ENCODE measurements around the gene FGFR3.
A peak's percentile ranks its signal among the peaks of the same experiment; 100 is the strongest.

The FGFR3 gene

DNA sequence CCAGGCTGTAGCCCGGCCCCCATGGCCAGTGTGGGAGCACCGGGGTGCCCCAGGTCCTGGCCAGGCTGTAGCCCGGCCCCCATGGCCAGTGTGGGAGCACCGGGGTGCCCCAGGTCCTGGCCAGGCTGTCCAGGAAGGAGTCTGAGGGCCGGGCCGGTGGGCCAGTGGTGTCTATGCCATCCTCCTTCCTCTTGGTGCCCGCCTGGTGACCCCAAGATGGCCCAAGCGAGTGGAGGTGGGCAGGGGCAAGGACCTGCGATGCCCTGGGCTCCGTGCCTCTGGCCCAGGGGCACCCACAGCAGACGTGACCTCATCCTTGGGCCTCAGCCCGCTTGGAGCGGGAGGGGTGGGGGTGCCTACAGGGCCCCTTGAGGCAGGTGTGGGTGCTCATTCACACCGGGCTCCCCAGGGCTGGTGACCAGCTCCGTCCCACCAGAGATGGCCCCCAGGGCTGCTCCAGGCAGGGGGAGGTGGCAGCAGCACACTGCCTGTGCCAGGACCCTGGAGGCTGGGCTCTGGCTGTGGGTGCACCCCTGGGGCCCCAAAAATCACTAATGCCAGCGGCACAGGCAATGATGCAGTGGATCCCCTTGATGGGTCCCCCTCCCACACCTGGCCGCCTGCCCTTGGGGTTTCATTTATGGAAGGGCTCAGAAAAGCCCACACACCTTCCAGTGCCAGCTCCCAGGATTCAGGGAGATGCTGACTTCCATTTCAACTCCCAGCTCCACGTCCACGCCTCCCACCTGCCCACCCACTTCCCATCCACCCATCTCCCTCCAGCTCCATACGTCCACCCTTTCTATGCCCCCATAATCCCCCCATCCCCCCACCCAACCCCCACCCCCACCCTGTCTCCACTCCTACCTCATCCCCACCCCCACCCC, 36.0 kb upstream of the FGFR3 start:
- DNase-seq (ENCODE audit: low spot score) = no peak

DNA sequence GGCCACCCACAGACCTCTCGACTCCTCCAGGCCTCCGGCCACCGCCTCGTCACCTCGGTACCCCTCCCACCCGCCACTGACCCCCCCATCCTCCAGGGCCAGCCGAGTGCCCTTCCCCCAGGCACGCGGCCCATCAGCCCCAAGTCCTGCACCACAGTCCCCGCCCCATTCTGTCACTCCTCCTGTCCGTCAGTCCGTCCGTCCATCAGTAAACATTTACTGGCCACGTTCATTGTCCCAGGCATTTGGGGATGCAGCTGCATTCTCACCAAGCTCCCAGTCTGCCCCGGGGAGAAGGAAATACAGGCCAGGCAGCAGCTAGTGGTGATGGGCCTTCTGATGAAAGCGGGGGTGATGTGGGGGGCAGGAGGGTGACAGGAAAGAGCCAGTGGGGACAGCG, 35.3 kb upstream of the FGFR3 start:
- DNase-seq (ENCODE audit: low spot score) = no peak

DNA sequence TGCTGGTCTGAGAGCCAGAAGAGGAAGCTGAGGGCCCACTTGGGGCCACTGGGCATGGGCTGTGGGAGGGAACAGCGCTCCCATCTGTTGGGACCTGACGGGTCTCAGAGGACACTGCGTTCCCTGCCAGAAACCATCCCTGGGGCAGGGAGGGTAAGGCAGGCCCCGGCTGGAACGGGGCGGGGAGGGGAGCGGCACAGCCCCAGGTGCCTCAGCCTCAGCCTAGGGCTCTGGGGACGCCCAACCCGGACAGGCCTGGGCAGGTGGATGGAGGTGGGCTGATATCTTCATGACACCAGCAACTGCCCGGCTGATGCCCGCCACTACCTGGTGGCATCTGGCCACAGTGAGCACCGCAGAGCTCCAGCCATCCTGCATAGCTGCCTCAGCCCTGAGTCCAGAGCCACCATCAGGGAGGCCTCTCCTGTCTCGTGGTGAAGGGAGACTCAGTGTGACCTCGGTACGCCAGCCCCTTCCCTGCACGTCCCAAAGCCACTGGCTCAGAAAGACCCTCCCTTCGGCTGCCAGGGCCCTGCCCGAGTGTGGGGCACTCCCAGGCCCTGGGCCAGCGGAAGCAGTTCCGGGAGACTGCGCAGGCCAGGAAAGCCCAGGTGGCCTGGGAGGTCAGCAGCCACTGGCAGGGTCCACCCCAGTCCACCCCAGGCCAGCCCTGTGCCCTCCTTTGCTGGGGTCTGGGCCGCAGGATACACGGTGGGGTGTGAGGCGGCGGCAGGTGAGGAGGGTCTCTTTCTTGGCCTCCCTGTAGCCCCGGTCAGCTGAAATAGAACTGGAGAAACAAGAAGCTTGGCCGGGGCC, 34.6 kb upstream of the FGFR3 start:
- no peak for DNase-seq (ENCODE audit: low spot score)

DNA sequence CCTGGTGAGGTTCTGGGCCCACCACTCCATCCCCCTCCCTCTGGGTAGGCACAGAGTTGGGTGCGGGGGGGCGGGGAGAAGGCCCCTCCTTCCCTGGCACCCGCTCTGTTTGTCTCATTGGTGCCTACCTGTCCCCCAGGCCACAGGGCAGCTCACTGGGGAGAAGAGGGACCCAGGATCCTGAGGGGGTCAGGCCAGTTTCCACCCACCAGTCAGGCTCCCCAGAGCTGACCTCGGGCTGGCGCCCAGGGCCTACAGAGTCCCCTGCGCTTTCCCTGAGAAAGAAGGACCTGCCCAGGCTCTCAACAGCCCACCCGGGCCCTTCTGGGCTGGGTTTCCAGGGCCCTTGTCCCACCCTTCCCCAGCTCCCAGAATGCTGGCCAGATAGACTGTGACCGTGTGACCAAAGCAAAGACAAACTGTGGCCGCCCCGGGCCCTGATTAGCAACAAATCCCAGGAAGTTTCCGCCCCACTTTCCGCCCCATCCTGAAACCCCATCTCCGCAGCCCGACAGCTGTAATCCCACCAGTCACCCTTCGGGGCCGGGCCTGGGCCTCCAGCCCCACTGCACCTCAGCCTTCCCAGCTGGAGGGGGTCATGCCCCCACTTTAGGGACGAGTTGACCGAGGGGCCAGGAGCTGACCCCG, 33.8 kb upstream of the FGFR3 start:
- DNase-seq (ENCODE audit: low spot score) = no peak

DNA sequence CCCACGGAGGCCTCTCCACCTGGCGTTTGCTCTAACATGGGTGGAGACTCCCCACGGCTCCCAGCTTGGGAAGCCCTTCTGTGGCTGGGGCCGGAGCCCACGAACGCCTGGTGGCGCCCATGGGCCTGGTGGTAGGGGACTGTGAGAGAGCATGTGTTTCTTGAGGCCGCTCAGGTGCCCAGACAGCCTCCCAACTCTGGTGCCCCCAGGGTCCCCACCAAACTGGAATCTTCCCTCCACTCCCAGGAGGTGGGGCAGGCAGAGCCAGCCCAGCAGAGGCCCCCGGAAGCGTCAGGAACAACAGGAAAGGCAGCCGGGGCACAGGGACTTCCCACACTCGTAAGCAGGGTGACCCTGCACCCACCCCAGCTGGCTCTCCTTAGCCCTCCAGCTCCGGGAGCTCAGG, 33.3 kb upstream of the FGFR3 start:
- DNase-seq (ENCODE audit: low spot score) = no peak

DNA sequence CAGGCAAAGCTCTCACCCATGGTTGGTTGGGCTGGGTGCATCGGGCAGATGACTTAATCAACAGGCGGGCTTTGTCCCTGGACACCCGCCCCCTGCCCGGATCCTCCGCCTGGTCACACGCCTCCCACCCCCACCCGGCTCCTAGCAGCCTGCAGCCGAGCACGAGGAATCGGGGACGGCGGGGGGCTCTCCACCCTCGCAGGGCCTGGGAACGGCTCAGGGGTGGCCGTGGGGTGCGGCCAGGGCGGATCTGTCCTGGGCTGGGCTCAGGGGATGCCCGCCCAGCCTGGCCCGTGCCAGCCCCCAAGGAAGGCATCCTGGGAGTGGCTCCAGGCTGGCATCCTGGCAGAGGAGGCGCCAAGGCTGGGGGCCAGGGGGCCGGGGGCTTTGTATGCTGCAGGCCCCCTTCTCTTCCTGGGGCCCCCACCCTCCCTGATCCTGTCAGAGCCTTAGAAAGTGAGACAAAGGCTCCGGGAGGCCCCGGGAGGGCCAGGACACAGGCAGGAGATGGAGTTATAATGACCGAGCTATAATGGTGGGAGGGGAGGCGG, 32.5 kb upstream of the FGFR3 start:
- DNase-seq (ENCODE audit: low spot score) = no peak

DNA sequence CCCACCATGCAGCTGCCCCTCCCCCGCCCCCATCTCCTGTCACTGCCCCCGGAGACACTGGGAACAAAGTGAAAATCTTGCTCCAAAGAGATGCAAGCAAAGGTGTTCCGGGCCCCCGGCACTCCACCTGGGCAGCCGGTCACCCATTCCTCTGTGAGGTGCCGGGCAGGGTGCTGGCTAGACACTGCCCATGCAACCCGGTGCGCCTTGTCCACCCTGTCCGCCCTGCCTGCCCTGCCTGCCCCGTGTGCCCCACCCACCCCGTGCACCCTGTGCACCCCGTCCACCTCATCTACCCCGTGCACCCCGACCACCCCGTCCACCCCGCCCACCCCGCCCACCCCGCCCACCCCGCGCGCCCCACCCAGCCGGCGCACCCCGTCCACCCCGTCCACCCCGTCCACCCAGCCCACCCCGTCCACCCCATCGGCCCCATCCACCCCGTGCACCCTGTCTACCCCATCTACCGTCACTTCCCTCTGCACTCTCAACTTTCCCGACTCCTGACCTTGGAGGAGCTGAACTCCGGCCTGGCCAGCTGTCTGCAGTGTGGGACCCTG, 31.9 kb upstream of the FGFR3 start:
- no peak for DNase-seq (ENCODE audit: low spot score)

DNA sequence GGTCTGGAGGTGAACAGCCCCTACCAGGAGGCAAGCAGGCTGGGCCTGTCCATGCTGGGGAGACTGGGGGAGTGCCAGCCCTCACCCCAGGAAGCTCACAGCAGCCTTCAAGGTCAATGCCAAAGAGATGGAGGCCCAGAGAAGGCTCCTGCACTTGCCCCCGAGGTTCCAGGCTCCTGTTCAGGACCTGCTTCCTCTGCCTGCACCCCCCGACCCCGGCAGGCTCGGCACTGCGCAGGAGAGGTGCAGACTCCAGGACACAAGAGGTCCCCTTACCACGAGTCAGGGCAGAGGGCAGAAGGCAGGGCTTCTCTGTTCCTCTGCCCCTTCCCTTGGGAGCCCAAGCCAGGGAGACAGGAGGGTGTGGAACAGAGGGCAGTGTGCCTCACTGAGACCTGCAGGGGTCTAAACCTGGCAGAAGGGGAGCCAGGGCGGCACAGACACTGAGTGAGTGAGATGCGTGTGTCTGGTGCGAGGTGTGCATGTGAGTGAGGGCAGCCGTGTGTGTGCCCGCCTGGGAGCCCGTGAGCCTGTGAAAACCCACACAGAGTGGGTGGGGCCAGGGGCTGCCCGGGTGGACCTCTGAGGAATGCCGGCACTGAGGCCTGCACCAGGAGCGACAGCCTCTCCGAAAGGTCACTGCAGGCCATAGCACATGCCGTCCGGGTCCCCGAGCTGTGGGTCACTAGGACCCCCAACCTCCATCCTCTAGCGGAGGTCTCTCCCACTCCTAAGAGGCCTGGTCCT, 30.7 kb upstream of the FGFR3 start:
- DNase-seq (ENCODE audit: low spot score) = no peak

DNA sequence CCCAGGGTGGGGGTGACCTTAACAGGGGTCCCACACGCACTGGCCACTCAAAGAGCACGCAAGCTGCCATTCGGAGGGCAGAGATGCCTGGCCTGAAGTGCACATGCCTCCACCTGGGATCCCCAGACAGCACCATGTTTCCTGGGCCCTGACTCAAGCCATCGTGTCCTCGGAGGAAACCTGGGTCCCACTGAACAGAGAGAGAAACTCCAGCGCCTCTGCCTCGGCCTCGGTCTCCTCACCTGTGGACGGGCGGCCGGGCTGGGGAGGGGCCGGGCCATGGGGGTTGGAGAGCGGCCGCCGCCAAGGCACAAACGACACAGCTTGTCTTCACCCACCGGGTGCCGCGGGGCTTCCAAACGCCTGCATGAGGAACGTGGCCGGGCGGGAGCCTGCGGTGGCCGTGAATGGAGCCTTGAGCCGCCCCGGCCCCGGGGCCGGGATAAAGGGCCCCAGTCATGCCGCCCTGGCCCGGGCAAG, 30.0 kb upstream of the FGFR3 start:
- DNase-seq (ENCODE audit: low spot score) = no peak

DNA sequence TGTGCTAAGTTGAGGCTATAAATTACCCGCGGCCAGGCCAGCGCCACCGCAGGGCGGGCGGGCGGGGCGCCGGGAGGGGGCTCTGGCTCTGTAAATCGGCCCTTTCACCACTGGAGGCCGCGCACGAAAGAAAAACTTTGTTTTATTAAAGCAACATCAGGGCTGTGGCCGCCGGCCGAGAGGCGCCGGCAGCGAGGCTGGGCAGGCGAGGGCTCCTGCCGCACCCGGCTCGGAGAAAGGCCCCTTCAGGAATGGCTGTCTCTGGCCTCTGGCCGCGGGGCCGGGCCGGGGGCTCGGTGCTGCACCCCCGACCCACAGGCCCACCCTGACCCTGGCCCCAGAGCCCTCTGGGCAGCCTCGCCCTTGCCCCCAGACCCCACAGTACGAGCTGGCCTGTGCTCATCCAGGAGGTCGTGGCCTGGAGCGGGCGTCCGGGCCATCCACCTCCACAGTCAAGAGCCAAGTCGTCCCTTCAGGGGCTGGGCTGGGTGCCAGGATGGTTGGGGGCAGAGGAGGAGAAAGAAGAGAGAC, 29.5 kb upstream of the FGFR3 start:
- no peak for DNase-seq (ENCODE audit: low spot score)

DNA sequence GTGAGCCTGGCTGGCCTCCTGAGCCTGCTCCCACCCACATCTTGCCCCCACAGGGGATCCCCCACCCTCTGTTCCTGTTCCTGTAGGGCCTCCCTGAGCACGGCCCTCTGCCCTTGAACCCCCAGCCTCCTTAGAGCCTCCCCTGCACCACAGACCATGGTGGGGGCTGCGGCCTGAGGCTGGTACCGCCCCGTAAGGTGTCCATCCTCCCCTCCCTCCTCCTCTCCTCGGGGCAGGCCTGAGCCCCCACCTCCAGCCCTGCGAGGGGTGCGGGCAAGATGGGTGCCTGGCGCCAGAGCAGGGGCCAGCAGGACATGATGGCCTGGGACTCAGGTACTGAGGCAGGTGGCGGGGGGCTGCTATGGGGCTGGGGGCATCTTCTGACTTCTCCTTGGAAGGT, 28.4 kb upstream of the FGFR3 start:
- DNase-seq (ENCODE audit: low spot score) = no peak

DNA sequence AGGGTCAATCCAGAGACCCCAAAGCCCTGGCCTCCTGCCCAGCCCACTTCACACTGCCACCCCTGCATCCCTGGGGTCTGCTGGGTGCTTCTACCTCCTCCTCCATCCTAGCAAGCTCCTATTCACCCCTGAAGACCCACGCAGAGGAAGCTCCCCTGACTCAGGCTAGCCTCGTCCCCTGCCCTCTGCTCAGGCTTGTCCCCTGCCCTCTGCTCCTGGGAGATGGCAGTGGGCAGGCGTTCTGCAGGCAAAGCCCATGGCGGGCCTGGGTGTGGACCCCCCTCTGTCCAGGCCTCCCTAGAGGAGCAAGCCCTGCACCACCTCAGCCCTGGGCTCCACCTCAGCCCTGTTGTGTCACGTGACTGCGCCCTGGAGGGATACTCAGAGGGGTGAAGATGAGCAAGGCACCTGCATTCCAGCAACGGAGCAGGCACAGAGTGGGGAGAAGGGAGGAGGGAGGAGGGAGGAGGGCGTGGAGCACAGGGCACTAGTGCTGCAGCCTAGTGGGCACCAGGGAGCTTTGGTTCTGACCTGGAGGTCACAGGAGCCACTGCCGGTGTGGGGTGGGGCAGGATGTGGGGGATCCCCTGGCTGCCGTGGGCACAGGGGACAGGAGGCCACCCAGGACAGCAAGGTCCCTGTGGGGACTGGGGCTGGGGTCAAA, 27.6 kb upstream of the FGFR3 start:
- DNase-seq (ENCODE audit: low spot score) = no peak

DNA sequence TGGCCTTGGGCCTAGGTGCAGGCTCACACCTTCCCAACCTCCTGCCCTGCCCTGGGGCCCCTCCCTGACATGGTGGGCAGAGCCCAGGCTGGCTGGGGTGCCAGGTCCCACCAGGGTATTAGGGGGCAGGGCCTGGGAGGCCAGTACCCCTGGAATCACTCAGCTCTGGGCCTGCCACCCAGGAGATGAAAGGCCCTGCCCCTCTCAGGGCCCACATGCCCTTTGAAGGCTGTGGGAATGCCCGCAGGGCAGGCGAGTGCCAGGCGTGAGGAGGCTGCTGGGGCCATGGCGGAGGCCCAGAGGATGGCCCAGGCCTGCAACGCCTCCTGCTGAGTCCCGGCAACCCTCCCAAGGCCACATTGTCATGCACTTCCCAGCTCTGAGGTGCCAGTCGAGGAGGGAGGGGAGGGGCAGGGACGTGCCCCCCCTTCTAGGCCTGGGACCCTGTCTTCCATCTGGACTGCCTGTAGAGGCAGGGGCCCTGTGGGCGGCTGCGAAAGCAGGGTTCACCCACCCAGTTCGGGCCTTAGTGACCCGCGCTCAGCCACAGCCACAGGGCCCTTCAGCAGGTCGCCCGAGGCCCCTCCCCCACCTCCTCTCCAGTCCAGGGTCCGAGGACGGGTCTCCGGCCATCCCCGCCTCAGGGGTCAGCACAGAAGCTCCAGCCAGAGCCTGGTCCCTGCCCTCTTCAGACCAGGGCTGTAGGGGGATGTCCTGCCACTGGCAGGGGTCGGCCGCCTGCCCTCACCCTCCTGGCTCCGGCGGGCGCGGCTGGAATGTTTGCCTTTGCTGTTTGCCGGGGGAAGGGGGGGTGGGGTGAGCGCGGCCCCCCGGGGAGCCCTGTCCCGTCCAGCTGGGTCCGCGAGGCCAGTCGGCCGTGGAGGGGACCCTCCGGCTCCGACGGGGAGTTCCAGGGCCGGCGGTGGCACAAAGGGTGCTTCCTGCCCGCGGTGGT, 26.7 kb upstream of the FGFR3 start:
- peak; percentile 61 for DNase-seq (ENCODE audit: low spot score)

DNA sequence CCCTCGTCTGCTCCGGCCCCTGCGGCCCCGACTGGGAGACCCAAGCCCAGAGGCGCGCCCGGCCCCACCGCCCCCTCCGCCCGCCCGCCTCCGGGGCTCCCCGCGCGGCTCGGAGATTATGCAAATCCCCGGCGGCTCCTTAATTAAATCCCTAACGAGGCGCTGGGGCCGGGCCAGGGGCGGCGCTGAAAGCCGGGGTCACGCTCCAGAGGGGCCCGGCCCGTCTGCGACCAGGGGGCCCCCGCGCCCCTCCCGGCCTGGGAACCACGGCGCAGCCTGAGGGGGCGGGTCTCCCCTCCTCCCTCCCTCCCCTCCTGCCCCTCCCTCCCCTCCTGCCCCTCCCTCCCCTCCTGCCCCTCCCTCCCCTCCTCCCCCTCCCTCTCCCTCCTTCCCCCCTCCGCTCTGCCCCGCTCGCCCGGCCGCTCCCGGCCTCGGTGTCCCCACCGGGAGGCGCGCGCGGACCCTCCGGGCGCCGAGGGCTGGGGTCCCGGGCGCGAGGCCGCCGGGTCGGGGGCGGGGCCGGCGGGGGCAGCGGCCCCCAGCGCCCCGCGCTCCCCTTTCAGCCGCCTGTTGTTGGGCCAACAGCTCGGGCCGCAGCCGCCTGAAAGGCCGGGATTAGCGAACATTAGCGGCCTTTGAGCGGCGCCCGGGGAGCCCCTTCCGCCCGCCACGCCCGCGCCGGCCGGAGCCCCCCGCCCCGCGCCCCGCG, 25.9 kb upstream of the FGFR3 start:
- peak; percentile 90 for DNase-seq (ENCODE audit: low spot score)

DNA sequence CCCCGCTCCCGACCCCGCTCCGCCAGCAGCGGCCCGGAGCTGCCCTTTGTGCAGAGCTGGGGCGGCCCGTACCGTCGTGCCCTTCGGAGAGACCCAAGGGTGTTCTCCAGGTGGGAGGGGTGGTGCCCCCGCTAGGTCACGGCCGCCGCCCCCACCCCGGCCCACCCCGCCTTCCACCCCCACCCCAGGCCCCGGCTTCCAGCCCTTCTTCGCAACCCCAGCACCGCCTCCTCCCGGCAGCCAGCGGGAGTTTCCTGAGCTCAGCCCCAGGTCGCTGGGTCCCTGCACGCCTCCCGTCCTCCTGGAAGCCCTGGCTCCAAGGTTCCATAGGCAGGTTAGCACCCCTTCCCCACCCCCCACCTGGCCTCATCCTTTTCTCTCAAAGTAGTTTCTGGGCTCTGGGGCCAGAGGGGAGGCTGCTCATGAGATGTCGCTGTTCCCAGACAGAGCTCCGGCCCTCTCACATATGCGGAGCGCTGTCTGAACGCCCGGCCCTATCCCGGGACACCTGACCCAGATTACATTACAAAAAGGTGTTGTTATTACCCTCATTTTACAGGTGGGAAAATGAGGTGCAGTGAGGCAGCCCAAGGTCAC, 25.2 kb upstream of the FGFR3 start:
- peak; percentile 86 for DNase-seq (ENCODE audit: low spot score)

DNA sequence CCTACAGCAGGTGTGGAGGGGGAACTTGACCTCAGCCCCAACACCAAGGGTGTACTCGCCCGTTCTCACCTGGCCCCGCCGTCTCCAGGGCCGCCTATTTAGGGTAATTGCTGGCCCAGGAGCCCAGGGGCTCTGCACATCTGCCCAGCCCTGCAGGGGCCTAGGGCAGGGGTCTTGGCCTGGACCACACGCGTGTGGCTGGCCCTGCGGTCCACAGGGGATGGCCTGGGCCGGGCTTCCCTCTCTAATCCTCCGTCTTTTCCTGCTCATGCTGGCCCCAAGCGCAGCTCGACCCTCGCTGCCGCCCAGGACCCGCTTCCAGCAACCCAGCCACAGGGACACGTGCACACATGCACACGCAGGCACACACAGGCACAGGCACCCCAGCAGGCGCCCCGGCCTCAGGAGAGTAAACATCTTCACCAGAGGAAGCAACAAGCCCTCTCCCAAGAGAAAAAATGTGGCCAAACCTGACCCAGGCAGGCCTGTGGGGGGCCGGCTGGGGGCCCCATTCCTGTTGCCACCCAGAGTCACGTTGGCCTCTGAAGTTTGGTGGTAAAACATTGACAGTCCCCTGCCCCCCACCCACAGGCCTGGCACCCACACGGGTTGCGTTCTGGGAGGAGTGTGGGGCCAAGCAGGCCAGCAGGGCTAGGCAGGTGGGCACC, 24.6 kb upstream of the FGFR3 start:
- no peak for DNase-seq (ENCODE audit: low spot score)

DNA sequence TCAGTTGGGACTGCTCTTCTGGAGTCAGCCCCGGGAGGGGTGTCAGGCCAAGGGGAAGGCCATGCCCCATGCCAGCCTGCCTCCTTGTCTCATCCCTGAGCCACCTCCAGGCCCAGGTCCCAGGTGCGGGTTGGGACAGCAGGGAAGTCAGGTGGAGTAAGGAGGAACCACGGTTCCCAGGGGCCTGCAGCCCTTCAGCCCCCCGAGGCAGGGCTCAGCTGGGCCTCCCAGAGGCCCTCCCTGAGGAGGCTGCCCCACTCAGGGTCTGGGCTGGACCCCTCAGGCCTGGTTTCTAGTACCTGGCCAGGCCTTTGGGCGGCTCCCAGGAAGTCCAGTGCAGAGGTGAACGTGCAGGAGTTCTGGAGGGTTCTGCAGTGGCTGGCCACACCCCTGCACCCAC, 23.4 kb upstream of the FGFR3 start:
- DNase-seq (ENCODE audit: low spot score) = no peak

DNA sequence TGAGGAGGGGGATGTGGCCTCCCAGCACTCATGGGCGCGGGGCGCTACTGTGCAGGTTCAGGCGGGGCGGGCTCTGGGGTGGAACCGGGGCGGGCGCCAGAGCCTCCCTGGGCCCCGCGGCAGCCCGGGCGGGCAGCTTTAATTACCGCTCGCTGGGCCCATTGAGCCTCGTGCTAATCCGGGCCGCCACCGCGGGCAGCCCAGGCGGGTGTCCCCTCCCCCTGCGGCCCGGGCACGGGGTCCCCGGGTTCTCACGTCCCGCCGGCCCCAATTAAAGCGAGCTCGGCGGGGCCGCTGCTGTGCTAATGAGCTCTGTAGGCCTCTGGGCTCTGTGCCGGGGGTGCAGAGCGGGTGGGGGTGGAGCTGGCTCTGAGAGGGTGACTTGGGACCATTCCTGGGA, 22.8 kb upstream of the FGFR3 start:
- peak; percentile 62 for DNase-seq (ENCODE audit: low spot score)
